DMS 273 (cell line): ENCODE results near the gene HCRT.
"Not testable (repeated sequence)": the region's sequence is repeated elsewhere in the genome, so short reads cannot be mapped to it uniquely, and the experiment has no call there.

Experiments used
- DNase-seq: peaks from one replicate; lab custom pipeline; 2025; ENCODE audit not compliant: unreplicated experiment; lab: John Stamatoyannopoulos, UW

The HCRT gene

DNA sequence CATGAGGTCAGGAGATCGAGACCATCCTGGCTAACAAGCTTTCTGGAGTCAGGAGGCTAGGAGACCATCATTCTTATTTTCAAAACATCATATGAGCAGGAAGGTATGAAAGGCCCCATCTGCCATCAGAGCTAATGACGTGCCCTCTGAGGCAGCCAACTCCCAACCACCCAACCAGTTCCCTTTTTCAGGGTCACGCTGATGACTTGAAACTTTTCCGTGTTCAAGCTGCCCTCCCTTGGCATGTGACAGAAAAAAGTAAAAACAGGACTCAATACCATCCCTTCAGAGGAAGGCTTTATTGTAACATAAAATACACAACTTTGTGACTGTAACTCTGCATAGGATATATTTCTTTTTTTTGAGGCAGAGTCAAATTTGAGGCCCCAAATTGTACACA is 13.6 kb upstream of the HCRT start:
- no peak for DNase-seq

DNA sequence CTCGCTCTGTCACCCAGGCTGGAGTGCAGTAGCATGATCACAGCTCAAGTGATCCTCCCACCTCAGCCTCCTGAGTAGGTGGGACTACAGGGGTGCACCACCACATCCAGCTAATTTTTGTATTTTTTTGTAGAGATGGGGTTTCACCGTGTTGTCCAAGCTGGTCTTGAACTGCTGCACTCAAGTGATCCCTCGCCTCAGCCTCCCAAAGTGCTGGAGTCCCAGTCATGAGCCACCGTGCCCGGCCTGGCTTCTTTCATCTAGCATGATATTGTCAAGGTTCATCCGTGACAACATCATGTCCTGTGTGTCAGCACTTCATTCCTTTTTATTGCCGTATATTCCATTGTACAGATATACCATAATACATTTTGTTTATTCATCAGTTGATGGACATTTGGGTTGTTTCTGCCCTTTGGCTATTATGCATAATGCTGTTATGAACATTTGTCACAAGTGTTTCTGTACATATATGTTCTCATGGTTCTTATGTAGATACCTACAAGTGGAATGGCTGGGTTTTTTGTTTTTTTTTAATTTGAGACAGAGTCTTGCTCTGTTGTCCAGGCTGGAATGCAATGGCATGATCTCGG is 12.4 kb upstream of the HCRT start:
- DNase-seq, result no peak

DNA sequence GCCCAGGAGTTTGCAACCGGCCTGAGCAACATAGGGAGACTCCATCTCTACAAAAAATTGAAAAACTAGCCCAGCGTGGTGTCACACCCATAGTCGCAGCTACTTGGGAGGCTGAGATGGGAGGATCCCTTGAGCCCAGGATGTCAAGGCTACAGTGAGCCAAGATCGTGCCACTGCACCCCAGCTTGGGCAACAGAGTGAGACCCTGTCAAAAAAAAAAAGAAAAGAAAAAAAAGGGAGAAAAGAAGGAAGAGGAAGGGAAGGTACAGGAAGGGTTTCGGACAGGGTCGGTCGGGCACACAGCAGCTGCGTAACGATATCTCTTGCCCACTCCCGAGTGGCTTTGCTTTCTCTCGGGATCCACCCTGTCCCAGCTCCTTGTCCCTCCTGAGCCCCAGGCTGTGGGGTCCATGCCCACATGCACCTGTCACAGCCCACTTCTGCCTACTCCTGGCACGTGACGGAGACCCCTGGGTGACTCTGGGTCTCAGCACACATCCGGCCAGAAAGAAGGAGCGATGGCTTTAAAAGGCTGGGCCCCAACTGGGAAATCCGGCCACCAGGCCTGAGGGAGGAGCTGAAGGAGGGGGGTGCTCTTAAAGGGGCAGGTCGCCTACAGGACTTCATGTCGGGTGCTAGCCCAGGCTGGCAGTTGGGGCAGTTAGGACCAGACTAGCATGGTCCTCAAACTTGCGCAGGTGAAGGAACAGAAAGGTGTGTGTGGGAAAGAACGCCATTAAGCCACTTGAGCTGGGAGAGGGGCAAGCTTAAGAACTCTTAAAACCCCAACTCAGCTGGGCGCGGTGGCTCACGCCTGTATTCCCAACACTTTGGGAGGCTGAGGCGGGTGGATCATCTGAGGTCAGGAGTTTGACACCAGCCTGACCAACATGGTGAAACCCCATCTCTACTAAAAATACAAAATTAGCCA is 9.0 kb upstream of the HCRT start, which contains the start of gene GHDC:
Gene GHDC (minus strand): TSS at position 526 of the 931 bp plus-strand sequence. CDS start 913 bp downstream, outside the sequence.
- peak; percentile 85 for DNase-seq

DNA sequence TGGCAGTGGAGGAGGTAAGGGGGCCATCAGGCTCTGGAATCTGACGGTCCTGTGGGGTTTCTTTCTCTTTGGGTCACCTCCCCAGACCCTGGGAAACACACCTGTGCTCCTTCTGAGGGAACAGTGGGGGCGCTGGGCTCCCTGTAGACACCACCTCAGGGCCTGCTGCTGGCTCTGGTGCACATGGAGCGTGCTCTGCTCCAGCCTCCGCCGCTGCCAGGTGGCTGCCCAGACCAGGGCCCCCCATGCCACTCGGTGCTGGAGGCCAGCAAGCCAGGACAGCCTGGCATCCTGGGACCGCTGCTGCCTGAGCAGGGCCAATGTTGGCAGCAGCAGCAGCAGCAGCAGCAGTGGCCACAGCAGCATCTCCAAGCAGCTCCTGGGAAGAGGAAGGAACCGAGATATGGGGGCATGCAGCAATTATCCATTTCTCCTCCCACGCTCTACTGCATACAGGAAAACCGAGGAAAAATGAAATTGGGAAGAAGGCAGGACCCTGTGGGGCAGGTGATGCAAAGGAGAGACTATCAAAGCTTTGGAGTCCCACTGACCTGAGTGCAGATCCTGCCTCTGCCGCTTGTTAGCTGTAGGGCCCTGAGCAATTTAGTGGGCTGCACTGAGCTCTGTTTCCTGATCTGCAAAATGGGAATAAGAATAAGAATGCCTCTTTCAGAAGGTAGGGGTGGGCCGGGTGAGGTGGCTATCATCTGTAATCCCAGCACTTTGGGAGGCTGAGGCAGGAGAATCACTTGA is 8.1 kb upstream of the HCRT start:
- DNase-seq, result no peak

- no peak for DNase-seq
These were observed 7.2 kb upstream of the HCRT start for GRCh38 chr17:42192189-42193126.

DNA sequence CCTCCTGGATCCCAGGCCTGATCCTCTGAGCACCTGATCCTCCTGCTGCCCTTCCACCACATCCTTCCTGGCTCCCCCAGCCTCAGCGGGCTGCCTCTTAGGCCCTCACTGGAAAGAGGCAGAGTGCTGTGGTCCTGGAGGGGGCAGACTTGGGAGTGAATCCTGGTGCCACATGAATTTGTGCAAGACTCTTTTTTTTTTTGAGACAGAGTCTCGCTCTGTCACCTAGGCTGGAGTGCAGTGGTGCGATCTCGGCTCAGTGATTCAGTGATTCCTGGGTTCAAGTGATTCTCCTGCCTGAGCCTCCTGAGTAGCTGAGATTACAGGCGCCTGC is 6.0 kb upstream of the HCRT start:
- DNase-seq, result no peak

- no peak for DNase-seq
These were observed 5.4 kb upstream of the HCRT start for GRCh38 chr17:42190491-42191274.

DNA sequence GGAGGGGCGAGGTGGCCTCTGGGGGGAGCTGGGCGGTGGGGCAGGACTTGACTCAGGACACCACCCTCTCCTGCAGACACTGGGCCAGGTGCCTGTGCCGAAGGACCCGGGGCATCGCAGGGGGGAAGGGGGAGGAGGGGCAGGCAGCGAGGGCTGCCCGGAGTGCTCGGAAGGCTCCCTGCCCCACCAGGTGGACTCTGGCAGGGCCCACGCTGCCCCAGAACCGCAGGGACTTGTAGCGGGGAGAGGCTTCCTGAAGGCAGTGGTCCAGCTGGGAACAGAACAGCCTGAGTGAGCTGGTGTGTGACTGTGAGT is 4.4 kb upstream of the HCRT start:
- DNase-seq, result no peak

DNA sequence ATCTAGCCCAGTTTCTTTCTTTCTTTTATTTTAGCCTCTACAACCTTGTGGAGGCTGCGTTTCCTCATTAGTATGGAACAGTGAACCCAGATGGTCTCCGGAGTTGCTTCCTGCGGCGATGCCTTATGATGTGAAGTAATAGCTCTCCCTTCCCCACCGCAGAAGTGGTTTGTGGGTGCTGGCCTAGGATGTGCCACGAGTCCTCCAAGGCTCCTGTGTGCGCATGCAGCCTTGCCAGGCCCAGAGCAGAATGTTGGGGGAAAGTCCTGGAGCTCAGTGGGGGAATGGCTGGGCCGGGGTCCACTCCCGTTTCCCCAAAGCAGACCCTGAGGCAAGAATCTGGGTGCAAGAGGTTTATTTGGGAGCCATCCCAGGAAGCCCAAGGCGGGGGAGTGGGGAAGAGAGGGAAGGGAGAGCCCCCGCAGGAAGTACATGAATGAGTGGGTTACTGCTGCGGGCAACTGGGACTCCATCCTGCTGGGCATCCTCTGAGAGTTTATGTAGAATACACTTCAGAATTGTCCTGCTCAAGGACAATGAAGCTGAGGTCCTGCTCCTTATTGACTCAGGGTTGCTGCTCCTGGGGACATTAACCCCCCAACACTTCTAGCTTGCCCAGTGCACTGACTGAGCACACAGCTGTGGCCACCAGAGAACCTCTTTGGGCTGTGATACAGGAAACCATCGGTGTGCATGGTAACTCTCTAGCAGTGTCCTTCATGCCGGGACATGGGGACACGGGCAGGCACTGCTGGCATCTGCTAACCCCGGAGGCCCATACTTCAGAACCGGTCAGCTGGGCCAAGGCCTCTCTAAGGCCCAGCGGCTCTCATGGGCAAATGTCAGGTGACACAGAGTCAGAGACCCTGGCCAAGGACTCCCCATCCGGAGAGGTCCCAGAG is 3.7 kb upstream of the HCRT start:
- no peak for DNase-seq

DNA sequence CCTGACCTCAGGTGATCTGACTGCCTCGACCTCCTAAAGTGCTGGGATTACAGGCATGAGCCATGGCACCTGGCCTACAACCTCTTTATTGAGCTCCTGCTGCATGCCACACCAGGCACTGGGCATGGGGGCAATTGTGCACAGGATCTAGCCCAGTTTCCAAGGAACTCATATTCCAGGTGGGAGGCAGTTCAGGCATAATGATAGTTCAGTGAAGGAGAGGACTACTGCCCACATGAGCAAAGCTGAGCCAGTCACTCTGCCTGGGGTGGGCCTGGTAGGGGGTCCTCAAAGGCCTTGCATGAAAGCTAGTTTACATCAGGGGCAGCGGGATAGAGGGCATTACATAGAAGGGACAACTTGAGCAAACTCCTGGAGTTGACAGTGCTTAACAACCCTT is 2.6 kb upstream of the HCRT start:
- no peak for DNase-seq

- not testable (repeated sequence) for DNase-seq
These were observed 939 bp upstream of the HCRT start for GRCh38 chr17:42186191-42186590.

- no peak for DNase-seq
These were observed 324 bp upstream of the HCRT start for GRCh38 chr17:42185621-42185930.

GRCh38 chr17:42183741-42184711 is 1.2 kb downstream of the HCRT start:
- peak; percentile 94 for DNase-seq

GRCh38 chr17:42182927-42183734 is 2.1 kb downstream of the HCRT start:
- DNase-seq, result no peak

DNA sequence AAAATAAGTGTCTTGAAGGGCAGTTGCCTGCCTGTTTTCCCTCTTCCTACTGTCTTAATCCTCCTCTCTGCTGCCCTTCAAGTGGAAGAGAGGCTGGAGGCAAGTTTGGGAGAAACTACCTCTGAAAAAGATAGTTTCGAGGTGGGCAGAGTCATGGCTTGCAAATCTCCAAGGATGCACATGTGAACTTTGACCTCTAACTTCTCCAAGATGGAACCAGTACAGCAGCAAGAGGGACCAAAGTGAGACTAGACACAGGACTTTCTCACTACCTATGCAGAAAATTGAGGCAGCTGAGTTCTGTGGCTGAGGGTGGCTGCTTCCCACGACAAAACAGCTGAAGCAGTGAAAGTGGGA is 3.4 kb downstream of the HCRT start:
- no peak for DNase-seq

DNA sequence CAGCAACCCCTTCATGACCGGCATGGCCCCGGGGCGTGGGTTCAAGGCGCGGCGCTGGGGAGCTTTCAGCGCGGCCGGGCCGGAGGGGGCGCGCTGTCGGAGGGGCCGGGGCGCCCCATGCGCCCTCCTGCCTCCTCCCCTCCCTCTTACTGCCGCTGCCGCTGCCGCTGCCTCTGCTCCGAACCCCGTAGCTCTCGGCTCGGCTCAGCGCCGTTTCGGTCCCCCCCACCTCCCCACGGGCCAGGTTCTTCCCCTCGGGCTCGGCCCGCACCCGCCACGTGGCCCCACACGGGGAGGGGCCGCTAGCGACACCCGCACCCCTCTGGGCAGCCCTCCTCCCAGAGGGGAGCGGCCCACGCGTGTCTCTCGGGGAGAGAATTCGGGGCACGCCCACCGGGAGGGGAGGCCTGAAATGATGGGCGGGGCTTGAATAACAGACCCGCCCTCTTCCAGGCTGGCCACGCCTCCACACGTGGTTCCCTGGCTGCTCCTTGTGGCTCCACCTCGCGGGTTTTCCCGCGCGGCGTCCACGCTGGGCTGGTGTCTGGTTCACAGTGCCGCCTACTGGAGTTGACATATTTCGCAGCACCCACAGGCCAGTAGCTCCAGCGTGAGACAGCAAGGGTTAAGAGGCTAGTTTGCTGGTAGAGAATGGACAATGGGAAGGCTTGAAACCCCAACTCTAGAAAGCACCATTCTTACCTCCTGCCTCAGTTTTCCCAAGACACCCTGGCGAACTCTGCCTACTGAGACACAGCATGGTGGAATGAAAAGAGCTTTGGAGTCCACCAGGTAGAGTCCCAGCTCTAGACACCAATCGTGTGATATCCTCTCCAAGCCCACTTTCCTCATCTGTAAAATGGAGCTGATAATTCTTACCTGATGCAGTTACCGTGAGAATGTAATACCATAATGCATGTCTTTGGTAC is 4.1 kb downstream of the HCRT start, which contains the start of gene KCNH4:
Gene KCNH4 (minus strand): TSS at position 221 of the 929 bp plus-strand sequence. CDS start 197 bp downstream, at position 24.
- DNase-seq, result peak; percentile 92
